Common myeloid progenitor, CD34-positive (primary cell): ENCODE measurements around the gene ZFAND4.

Experiments used
- CTCF ChIA-PET: fragments of 350-600 bp; sonication (Branson Sonifier 250); formaldehyde crosslinking; loops from one replicate; lab custom pipeline; 2021; ENCODE audit warnings: antibody characterized with exemption; lab: Charles Lee
- POLR2A ChIA-PET: fragments of 350-600 bp; sonication (Branson Sonifier 250); formaldehyde crosslinking; loops from one replicate; lab custom pipeline; 2021; ENCODE audit warnings: antibody characterized with exemption; lab: Charles Lee
- DNase-seq, 3 donors: peaks; one replicate each; pipeline versions ENCODE4 v3.0.0 to v3.0.0-alpha.2; 2013
- H3K27ac ChIP-seq, 2 experiments: 1 replicate in 1 of 2; 2 replicates in 1 of 2; pipeline ENCODE4 v1.7.0; 2013; ENCODE audit warnings: inconsistent platforms in 2 of 2, low read length in 2 of 2, mild to moderate bottlenecking in 2 of 2, low read depth in 1 of 2, moderate library complexity in 1 of 2; ENCODE audit not compliant: severe bottlenecking in 2 of 2, insufficient read depth in 1 of 2, poor library complexity in 1 of 2
- H3K27me3 ChIP-seq, 5 experiments: replicated peaks in 2 of 5; 1 replicate in 3 of 5; 2 replicates in 2 of 5; pipeline versions ENCODE4 v1.6.1 to v1.7.0; 2013; ENCODE audit warnings: low read length in 4 of 5, mild to moderate bottlenecking in 2 of 5, moderate library complexity in 2 of 5, inconsistent platforms in 1 of 5; ENCODE audit not compliant: insufficient read depth in 5 of 5, control insufficient read depth in 4 of 5
- H3K36me3 ChIP-seq, 4 experiments: 1 replicate in 2 of 4; 2 replicates in 2 of 4; pipeline versions ENCODE4 v1.6.1 to v1.7.0; 2013; ENCODE audit warnings: low read length in 3 of 4, control low read depth in 1 of 4, mild to moderate bottlenecking in 1 of 4; ENCODE audit not compliant: control insufficient read depth in 4 of 4, insufficient read depth in 4 of 4
- H3K4me1 ChIP-seq, 4 experiments: 1 replicate in 3 of 4; 2 replicates in 1 of 4; pipeline versions ENCODE4 v1.6.1 to v1.7.1; 2013; ENCODE audit warnings: low read length in 3 of 4, mild to moderate bottlenecking in 3 of 4, control low read depth in 1 of 4, inconsistent platforms in 1 of 4, moderate library complexity in 1 of 4; ENCODE audit not compliant: control insufficient read depth in 4 of 4, insufficient read depth in 4 of 4; ENCODE audit errors: control extremely low read depth in 1 of 4
- H3K4me3 ChIP-seq, 7 experiments: 1 replicate in 4 of 7; 2 replicates in 3 of 7; pipeline versions ENCODE4 v1.5.1 to v1.7.0; 2013; ENCODE audit warnings: mild to moderate bottlenecking in 7 of 7, low read length in 6 of 7, moderate library complexity in 6 of 7, inconsistent platforms in 2 of 7, low read depth in 2 of 7, control low read depth in 1 of 7; ENCODE audit not compliant: insufficient read depth in 4 of 7, control insufficient read depth in 1 of 7; ENCODE audit errors: extremely low read depth in 1 of 7
- H3K9me3 ChIP-seq, 5 experiments: 1 replicate in 4 of 5; 2 replicates in 1 of 5; pipeline versions ENCODE4 v1.6.1 to v1.7.1; 2013; ENCODE audit warnings: low read length in 4 of 5, mild to moderate bottlenecking in 2 of 5, inconsistent platforms in 1 of 5, low read depth in 1 of 5, moderate library complexity in 1 of 5; ENCODE audit not compliant: control insufficient read depth in 4 of 5, insufficient read depth in 2 of 5; ENCODE audit errors: control extremely low read depth in 1 of 5
- WGBS: methylation state at CpG from one replicate; pipeline ENCODE4 v1.1.5; 2013; ENCODE audit not compliant: insufficient coverage; 5-methylcytosine and 5-hydroxymethylcytosine counted together

The ZFAND4 gene

GRCh38 chr10:45585131-45585530 lies 87.4 kb downstream of the ZFAND4 start:
- CTCF ChIA-PET = no interaction called here
- no peak for DNase-seq
- POLR2A ChIA-PET = no interaction called here

DNA sequence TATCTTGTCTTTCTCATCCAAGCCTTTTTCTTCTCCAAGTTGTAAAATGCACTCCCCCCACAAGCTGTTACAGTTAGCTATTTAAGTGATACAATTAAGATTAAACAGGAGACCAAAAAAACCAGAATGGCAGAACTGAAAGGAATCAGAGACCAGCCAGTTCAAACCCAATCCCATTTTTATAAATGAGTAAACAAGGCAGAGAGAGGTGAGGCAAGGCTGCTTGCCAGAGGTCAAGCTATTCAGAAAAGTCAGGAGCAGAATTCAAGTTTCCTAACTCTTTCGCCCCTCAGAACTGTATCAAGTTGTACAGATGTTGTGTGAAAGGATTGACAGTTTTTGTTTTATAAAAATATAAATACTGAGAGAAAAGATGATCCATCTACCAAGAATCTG lies 90.2 kb downstream of the ZFAND4 start:
- CTCF ChIA-PET = no interaction called here

More at GRCh38 chr10:45585131-45585530, 87.4 kb downstream of the ZFAND4 start:
- no CpG with 5 or more reads among the region's 2 CpGs for WGBS
- Histone ChIP-seq H3K4me1 (peaks cover 8 to 25% (median 17%) of the 10 kb centered on the region in 4 experiments), H3K27ac (no peak overlapping the region), H3K9me3 (peaks cover 2 to 32% (median 6%) of the 10 kb centered on the region in 5 experiments), H3K36me3 (peaks cover 0 to 35% (median 4%) of the 10 kb centered on the region in 4 experiments), H3K27me3 (no peaks in the 10 kb centered on the region), H3K4me3 (no peak overlapping the region)

GRCh38 chr10:45581582-45582385 lies 90.8 kb downstream of the ZFAND4 start:
- WGBS = 90% methylated on average over 1 of the region's 3 CpGs
- H3K27me3 ChIP-seq = no peaks in the 10 kb centered on the region
- CTCF ChIA-PET = interaction anchor here (0.8 to 1.8 kb wide), 2 partner anchors 8 to 22 kb away, joined by 3 to 9 read pairs; no protein-coding TSS in a partner anchor
- peak overlapping the region in 1 of 7 experiments; percentile 80 for H3K4me3 ChIP-seq
- peaks cover 0 to 9% (median under 1%) of the 10 kb centered on the region in 4 experiments for H3K36me3 ChIP-seq
- POLR2A ChIA-PET = interaction anchor here (1.7 kb wide), 1 partner anchor 24 kb away, joined by 7 read pairs; no protein-coding TSS in a partner anchor
- peak; percentile 25 to 51 (median 31) for DNase-seq
- peaks cover 8 to 37% (median 26%) of the 10 kb centered on the region in 4 experiments for H3K4me1 ChIP-seq
- peak overlapping the region in 1 of 2 experiments; percentile 92 for H3K27ac ChIP-seq
- H3K9me3 ChIP-seq = peaks cover 2 to 18% (median 4%) of the 10 kb centered on the region in 5 experiments

More for the DNA sequence above, 90.2 kb downstream of the ZFAND4 start:
- no peak overlapping the region for H3K4me3 ChIP-seq
- H3K9me3 ChIP-seq = peaks cover 2 to 24% (median 4%) of the 10 kb centered on the region in 5 experiments
- H3K36me3 ChIP-seq = peaks cover 0 to 13% (median under 1%) of the 10 kb centered on the region in 4 experiments
- POLR2A ChIA-PET = no interaction called here
- WGBS = no CpG with 5 or more reads among the region's 1 CpG
- no peaks in the 10 kb centered on the region for H3K27me3 ChIP-seq
- no peak overlapping the region for H3K27ac ChIP-seq
- H3K4me1 ChIP-seq = peaks cover 8 to 34% (median 26%) of the 10 kb centered on the region in 4 experiments
- DNase-seq = no peak

- peaks cover 8 to 42% (median 26%) of the 10 kb centered on the region in 4 experiments for H3K4me1 ChIP-seq
- H3K9me3 ChIP-seq = peaks cover 2 to 13% (median 4%) of the 10 kb centered on the region in 5 experiments
- CTCF ChIA-PET = interaction anchor here (0.8 to 1.8 kb wide), 6 partner anchors 8 to 26 kb away, joined by 3 to 9 read pairs (median 4); no protein-coding TSS in a partner anchor
- peak overlapping the region; percentile 79 to 92 for H3K27ac ChIP-seq
- H3K36me3 ChIP-seq = peaks cover 0 to 3% (median under 1%) of the 10 kb centered on the region in 4 experiments
- POLR2A ChIA-PET = interaction anchor here (1.7 kb wide), 1 partner anchor 24 kb away, joined by 7 read pairs; no protein-coding TSS in a partner anchor
- H3K4me3 ChIP-seq = peak overlapping the region in 6 of 7 experiments; percentile 38 to 80 (median 63)
- H3K27me3 ChIP-seq = no peaks in the 10 kb centered on the region
- DNase-seq = no peak
Observed at GRCh38 chr10:45581216-45581549, 91.4 kb downstream of the ZFAND4 start.

DNA sequence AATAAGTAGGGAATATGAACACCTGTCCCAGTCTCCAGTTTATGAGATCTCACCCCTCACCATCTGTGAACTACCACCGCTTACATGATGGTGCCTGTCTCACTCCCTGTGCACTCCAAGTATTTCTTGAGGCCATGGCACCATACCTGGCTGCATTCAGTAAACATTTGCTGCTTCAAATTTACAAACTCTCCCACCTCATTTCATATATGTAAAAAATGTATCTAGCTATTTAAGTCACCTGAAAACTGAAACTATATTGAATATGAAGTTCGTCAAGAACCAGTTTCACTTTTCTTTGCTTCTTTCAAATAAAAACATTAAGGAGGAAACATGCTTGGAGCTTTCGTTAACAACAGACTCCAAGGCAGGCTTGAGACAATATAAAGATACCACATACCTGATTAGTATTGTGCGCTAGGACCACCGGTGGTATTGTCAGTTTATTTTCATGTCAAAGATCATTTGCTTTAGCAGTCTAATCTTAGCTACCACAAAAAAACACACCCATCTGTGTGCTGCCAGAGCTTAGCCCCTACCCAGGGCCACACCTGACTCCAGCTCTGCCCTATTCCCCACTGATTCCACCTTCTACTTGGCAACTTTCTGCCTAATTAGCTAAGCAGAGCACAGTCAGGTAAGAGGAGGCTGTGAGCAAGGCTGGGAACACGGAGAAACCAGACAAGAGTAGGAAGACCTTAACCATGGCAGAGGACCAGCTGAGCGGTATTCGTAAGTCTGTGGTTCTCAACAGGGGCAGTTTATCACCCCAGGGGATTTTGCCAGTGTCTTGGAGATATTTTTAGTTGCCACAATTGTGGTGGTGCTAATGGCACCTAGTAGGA lies 92.0 kb downstream of the ZFAND4 start:
- ChIA-PET CTCF (interaction anchor here (0.7 to 1.8 kb wide), 7 partner anchors 9 to 116 kb away, joined by 3 to 9 read pairs (median 5); no protein-coding TSS in a partner anchor), POLR2A (interaction anchor here (1.7 kb wide), 1 partner anchor 23 kb away, joined by 7 read pairs; no protein-coding TSS in a partner anchor)
- H3K4me1 ChIP-seq = peaks cover 8 to 42% (median 26%) of the 10 kb centered on the region in 4 experiments
- peaks cover 0 to 2% (median 0%) of the 10 kb centered on the region in 4 experiments for H3K36me3 ChIP-seq
- peak; percentile 29 to 81 (median 73) for DNase-seq
- WGBS = 4% methylated on average over 3 of the region's 8 CpGs
- H3K27me3 ChIP-seq = no peaks in the 10 kb centered on the region
- H3K9me3 ChIP-seq = peaks cover 2 to 9% (median 4%) of the 10 kb centered on the region in 5 experiments
- H3K4me3 ChIP-seq = peak overlapping the region in 6 of 7 experiments; percentile 38 to 80 (median 63)
- H3K27ac ChIP-seq = peak overlapping the region; percentile 79 to 92

DNA sequence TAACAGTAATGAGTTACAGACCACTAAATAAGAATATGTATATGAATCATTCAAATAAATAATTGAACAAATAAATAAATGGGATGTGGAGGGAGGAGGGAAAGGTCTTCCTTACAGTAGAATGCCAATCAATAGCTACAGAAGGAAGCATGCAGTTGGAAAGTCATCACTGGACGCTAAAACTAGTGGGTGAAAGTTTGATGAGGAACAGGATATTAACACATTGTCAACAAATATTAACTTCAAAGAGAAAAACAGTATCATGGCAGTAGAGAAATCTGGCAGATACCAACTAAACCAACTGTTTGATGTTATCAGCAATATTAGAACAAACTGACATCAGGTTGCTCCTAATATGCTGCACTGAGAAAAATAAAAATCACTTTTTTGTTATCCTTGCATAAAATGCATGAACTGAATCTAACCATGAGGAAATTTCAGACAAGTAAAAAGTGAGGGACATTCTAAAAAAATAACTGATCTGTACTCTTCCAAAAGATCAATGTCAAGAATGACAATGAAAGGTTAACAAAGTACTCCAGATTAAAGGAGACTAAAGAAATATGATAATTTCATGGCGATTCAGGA lies 94.1 kb downstream of the ZFAND4 start:
- Histone ChIP-seq H3K27me3 (no peaks in the 10 kb centered on the region), H3K4me1 (peaks cover 8 to 46% (median 26%) of the 10 kb centered on the region in 4 experiments), H3K27ac (peak overlapping the region in 1 of 2 experiments; percentile 92), H3K9me3 (no peaks in the 10 kb centered on the region), H3K36me3 (no peaks in the 10 kb centered on the region), H3K4me3 (no peak overlapping the region)
- ChIA-PET POLR2A (interaction anchor here (1.6 kb wide), 1 partner anchor 16 kb away, joined by 6 read pairs; no protein-coding TSS in a partner anchor), CTCF (interaction anchor here (0.9 kb wide), 1 partner anchor 114 kb away, joined by 3 read pairs; no protein-coding TSS in a partner anchor)
- peak in 1 of 3 donors; percentile 20 for DNase-seq
- WGBS = 100% methylated on average over 1 of the region's 2 CpGs
